NK-92 treated with Interleukin-12 subunit alpha and Interleukin-12 subunit beta, amount 100 ng/mL, for 24 hours (cell line): ENCODE data around the gene KDELR3.
"Not testable (repeated sequence)": the region's sequence is repeated elsewhere in the genome, so short reads cannot be mapped to it uniquely, and the experiment has no call there.

Experiments
- DNase-seq: peaks from one replicate; lab custom pipeline; 2025; lab: John Stamatoyannopoulos, UW

Gene KDELR3

GRCh38 chr22:38456841-38457699 is 10.8 kb upstream of the KDELR3 start:
- DNase-seq, result no peak

- DNase-seq, result no peak
These were observed 7.5 kb upstream of the KDELR3 start for GRCh38 chr22:38460426-38460840.

- DNase-seq, result no peak
These were observed 6.9 kb upstream of the KDELR3 start for GRCh38 chr22:38461057-38461413.

- DNase-seq, result no peak
These were observed 6.3 kb upstream of the KDELR3 start for GRCh38 chr22:38461414-38462081.

- no peak for DNase-seq
These were observed 4.7 kb upstream of the KDELR3 start for GRCh38 chr22:38462960-38463784.

GRCh38 chr22:38464992-38465672 is 2.8 kb upstream of the KDELR3 start:
- no peak for DNase-seq

- no peak for DNase-seq
These were observed 2.0 kb upstream of the KDELR3 start for GRCh38 chr22:38465673-38466490.

- DNase-seq, result no peak
These were observed 425 bp upstream of the KDELR3 start for GRCh38 chr22:38467438-38467903.

- DNase-seq, result no peak
These were observed 778 bp downstream of the KDELR3 start for GRCh38 chr22:38468443-38469305.

GRCh38 chr22:38469306-38469781 is 1.4 kb downstream of the KDELR3 start:
- no peak for DNase-seq

- DNase-seq, result not testable (repeated sequence)
These were observed 2.3 kb downstream of the KDELR3 start for GRCh38 chr22:38470179-38470578.

- no peak for DNase-seq
These were observed 3.3 kb downstream of the KDELR3 start for GRCh38 chr22:38471237-38471636.

GRCh38 chr22:38474003-38474607 is 6.2 kb downstream of the KDELR3 start:
- DNase-seq, result no peak

GRCh38 chr22:38477585-38477984 is 9.7 kb downstream of the KDELR3 start:
- DNase-seq, result no peak

- no peak for DNase-seq
These were observed 11.4 kb downstream of the KDELR3 start for GRCh38 chr22:38479096-38479837.

- DNase-seq, result no peak
These were observed 13.4 kb downstream of the KDELR3 start for GRCh38 chr22:38481162-38481870.

GRCh38 chr22:38481871-38482332 is 14.0 kb downstream of the KDELR3 start:
- no peak for DNase-seq
